BE2C (cell line): Measurements from ENCODE around the gene TRAPPC2B.

Experiments
- DNase-seq: peaks from one replicate; pipeline ENCODE4 v3.0.0-alpha.2; 2020
- H3K27me3 ChIP-seq: fragments of 250-450 bp; sonication (Bioruptor Pico); 2 replicates; pipeline ENCODE4 v1.5.1; 2020; ENCODE audit warnings: mild to moderate bottlenecking
- H3K36me3 ChIP-seq: fragments of 250-450 bp; sonication (Bioruptor Pico); 2 replicates; pipeline ENCODE4 v1.5.1; 2020; ENCODE audit warnings: mild to moderate bottlenecking
- H3K4me1 ChIP-seq: fragments of 250-450 bp; sonication (Bioruptor Pico); 2 replicates; pipeline ENCODE4 v1.5.1; 2020
- H3K4me3 ChIP-seq: 2 replicates; pipeline ENCODE4 v1.5.1; 2011; ENCODE audit warnings: low read depth, low read length
- H3K9me3 ChIP-seq: fragments of 250-450 bp; sonication (Bioruptor Pico); 2 replicates; pipeline ENCODE4 v1.5.1; 2020
- CTCF ChIP-seq: IDR thresholded peaks from 2 replicates; pipeline ENCODE4 v1.5.1; 2012; ENCODE audit warnings: mild to moderate bottlenecking, low read depth, low read length

Gene TRAPPC2B

DNA sequence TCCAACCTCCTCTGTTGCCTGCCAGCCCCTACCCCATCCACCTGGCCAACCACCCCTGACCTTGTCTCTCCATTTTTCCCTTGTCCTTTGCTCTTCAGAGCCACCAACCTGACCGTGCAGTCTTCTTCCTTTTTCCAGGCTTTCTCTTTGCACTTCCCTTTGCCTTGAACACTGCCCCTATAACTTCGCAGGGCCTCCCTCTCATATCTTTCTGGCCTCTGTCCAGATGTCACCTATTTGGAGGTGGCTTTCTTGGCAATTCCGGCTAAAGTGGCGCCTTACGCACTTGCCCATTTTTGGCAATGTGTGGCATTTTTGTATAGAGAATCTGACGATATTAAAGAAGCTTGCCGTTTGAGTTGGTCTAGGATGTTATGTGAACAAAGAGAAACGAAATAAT lies 42.2 kb upstream of the TRAPPC2B start:
- H3K36me3 ChIP-seq, result peaks cover 17% of the 10 kb centered on the region
- DNase-seq, result no peak
- H3K9me3 ChIP-seq, result no peaks in the 10 kb centered on the region
- peak overlapping the region; percentile 95 for H3K4me3 ChIP-seq
- peaks cover 16% of the 10 kb centered on the region for H3K27me3 ChIP-seq
- no peak for TF ChIP-seq CTCF
- no peaks in the 10 kb centered on the region for H3K4me1 ChIP-seq

DNA sequence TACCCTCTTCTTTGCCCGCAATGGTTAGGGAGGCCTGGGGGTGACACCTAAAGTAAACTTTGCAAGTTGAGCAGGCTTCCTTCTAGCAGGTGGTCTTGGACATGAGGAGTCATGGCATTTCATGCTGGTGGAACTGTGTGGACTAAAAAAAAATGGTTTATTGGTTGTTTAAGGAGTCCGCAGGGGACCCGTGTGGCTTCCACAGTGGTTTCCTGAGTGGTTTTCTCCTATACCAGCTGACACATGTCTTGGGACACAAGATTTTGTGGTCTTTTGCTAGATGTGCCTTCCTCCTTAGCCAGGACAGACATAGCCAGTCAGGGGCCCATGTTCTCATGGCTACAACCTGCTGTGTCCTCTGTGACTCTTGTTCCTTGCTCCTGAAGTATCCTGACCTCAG lies 41.6 kb upstream of the TRAPPC2B start:
- no peak for DNase-seq
- no peak for TF ChIP-seq CTCF
- Histone ChIP-seq H3K36me3 (peaks cover 23% of the 10 kb centered on the region), H3K4me1 (no peaks in the 10 kb centered on the region), H3K4me3 (peak overlapping the region; percentile 95), H3K27me3 (peaks cover 10% of the 10 kb centered on the region), H3K9me3 (no peaks in the 10 kb centered on the region)

- H3K4me1 ChIP-seq, result no peaks in the 10 kb centered on the region
- H3K4me3 ChIP-seq, result no peak overlapping the region
- no peak for DNase-seq
- no peaks in the 10 kb centered on the region for H3K27me3 ChIP-seq
- TF ChIP-seq CTCF, result no peak
- H3K9me3 ChIP-seq, result no peaks in the 10 kb centered on the region
- peaks cover 48% of the 10 kb centered on the region for H3K36me3 ChIP-seq
Observed at GRCh38 chr19:57324992-57325391, 38.4 kb upstream of the TRAPPC2B start.

DNA sequence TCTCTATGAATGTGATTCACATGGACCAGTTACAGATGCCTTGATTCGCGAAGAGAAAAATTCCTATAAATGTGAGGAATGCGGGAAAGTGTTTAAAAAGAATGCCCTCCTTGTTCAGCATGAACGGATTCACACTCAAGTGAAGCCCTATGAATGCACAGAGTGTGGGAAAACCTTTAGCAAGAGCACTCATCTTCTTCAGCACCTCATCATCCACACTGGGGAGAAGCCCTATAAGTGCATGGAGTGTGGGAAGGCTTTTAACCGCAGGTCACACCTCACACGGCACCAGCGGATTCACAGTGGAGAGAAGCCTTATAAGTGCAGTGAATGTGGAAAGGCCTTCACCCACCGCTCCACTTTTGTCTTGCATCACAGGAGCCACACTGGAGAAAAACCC lies 35.4 kb upstream of the TRAPPC2B start:
- Histone ChIP-seq H3K4me1 (no peaks in the 10 kb centered on the region), H3K9me3 (no peaks in the 10 kb centered on the region), H3K36me3 (peaks cover 48% of the 10 kb centered on the region), H3K27me3 (no peaks in the 10 kb centered on the region), H3K4me3 (no peak overlapping the region)
- no peak for TF ChIP-seq CTCF
- DNase-seq, result no peak

DNA sequence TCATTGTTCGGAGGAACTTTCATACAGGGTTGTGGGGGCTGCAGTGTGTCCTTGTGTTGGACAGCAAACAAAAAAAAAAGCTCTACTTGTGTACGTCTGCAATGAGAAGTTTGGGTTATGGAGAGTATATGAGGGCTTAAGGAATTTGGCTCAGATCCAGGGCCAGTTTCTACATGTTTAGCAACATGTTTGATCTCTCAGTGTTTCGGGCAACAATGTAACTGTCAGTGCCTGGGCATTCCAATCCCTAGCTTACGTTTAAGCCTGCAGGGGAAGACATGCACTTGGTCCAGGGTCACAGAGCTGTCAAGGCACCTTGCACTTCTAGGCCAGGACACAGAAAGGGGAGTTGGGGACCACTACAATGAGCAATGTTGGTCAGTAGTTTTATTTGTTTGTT lies 29.2 kb upstream of the TRAPPC2B start:
- H3K4me1 ChIP-seq, result no peaks in the 10 kb centered on the region
- H3K4me3 ChIP-seq, result no peak overlapping the region
- no peak for TF ChIP-seq CTCF
- H3K9me3 ChIP-seq, result no peaks in the 10 kb centered on the region
- no peak for DNase-seq
- H3K27me3 ChIP-seq, result no peaks in the 10 kb centered on the region
- H3K36me3 ChIP-seq, result peaks cover 3% of the 10 kb centered on the region; the same call in 1 of the 2 replicates

- Histone ChIP-seq H3K4me3 (no peak overlapping the region), H3K4me1 (no peaks in the 10 kb centered on the region), H3K36me3 (no peaks in the 10 kb centered on the region), H3K9me3 (no peaks in the 10 kb centered on the region), H3K27me3 (peaks cover 8% of the 10 kb centered on the region)
- no peak for TF ChIP-seq CTCF
- DNase-seq, result no peak
Observed at GRCh38 chr19:57338877-57339276, 24.5 kb upstream of the TRAPPC2B start.
